NCI-H2196 (cell line): ENCODE data around the gene ZBTB25.
"Not testable (repeated sequence)": the region's sequence is repeated elsewhere in the genome, so short reads cannot be mapped to it uniquely, and the experiment has no call there.

Experiments used
- DNase-seq: peaks from one replicate; lab custom pipeline; 2025; ENCODE audit not compliant: unreplicated experiment; lab: John Stamatoyannopoulos, UW

Gene ZBTB25

DNA sequence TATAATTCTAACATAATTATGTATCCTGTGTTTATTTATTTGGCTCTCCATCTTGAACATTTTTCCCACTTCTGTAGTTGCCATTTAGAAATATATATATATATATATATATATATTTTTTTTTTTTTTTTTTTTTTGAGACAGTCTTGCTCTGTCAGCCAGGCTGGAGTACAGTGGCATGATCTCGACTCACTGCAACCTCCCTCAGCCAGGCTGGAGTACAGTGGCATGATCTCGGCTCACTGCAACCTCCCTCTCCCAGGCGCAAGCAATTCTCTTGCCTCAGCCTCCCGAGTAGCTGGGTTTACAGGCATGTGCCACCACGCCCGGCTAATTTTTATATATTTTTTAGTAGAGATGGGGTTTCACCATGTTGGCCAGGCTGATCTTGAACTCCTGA, 14.0 kb upstream of the ZBTB25 start:
- DNase-seq: not testable (repeated sequence)

DNA sequence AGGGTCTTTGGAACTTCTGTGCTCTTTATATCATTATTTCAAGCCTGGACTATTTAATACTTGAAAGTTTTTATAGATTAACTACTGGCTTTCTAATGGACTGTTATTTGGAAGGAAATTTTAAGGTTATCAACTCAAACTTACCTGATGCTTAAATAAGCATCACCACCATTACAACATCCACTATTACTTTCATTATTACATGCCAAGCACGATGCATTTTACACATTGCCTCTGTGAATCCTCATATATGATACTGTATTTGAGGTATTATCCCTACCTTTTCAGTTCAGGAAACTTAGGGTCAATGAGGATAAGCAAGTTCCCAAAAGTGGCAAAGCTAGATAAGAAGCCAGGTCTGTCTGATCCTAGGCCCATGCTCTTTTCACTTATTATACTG, 13.3 kb upstream of the ZBTB25 start:
- DNase-seq: no peak

DNA sequence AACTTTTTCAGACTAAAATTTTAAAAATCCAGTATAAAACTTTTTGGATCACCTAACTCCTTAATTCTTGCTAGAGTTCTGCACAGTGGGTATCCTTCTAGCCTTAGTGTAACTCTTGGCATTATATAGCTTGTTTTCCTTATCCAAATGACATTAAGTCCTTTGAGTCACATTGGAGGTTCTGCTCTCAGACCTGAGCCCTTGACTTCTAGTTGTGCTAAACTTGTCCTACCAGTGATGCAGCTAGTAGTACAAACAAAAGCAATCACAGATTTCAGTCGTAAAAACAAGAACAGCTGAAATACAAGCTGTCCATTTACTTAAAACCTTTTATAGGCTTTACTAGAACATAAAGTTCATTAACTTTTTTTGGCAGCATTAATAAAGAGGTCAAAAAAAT, 11.4 kb upstream of the ZBTB25 start:
- DNase-seq: no peak

DNA sequence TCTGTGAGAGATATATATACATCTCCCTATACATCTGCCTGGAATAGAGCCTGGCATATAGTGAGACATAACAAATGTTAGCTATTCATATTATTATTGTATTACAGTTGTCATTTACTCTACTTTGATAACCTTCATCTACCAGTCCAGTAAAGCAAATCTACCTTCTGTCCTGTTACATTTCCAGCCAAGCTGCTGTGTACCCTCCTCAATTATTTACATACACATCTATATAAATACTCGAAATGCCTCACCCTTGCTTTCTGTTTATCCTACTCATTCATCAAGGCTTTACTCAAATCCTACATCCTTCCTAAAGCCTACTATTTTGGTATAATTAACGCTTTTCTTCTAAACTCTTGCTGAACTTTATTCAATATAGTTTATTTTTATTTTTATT, 9.6 kb upstream of the ZBTB25 start:
- no peak for DNase-seq

DNA sequence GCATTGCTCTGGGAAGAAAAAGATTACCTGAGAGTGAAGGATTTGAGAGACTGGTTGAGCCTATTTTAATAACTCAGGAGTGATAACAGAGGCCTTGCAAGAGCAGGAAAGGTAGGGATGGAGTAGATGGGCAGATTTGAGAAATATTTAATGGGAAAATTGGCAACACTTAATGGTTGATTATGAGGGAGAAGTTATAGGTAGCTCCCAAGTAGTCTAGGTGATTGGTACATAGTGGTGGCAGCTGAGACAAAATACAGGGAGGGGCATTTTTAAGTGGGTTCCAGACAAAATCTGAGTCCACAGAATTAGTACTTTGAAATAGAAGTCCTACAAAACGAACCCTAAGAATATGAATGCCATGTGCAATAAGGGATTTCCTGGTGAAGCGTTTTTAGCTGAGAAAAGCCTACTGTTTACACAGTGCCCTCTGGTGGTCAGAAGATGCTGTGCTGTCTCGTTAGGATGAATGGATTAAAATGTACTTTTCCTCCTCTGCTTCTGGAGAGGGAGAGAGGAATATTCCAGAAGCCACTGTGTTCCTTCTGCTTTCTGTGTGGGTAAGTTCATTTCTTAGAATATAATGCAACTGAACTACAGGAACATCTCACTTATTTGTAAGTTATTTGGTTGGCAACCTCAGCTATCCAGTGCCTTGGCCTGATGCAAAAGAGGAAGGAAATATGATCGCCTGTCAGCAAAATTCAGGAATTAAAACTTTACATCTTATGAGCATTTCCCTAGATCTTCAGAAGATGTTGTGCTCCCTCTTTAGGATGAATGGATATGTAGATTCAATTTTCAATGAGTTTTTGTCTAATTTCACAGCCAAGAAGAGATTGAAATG, 7.4 kb upstream of the ZBTB25 start:
- peak; percentile 84 for DNase-seq

DNA sequence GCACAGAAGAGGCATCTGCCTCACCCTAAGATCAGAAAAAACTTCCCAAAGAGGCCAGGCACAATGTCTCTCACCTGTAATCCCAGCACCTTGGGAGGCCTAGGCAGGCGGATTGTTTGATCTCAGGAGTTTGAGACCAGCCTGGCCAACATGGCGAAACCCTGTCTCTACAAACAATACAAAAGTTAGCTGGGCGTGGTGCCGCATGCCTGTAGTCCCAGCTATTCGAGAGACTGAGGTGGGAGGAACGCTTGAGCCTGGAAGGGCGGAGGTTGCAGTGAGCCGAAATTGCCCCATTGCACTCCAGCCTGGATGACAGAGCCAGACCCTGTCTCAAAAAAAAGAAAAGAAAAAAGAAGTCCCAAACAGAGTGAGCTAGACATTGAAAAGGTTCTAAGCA, 5.4 kb upstream of the ZBTB25 start:
- DNase-seq: no peak

DNA sequence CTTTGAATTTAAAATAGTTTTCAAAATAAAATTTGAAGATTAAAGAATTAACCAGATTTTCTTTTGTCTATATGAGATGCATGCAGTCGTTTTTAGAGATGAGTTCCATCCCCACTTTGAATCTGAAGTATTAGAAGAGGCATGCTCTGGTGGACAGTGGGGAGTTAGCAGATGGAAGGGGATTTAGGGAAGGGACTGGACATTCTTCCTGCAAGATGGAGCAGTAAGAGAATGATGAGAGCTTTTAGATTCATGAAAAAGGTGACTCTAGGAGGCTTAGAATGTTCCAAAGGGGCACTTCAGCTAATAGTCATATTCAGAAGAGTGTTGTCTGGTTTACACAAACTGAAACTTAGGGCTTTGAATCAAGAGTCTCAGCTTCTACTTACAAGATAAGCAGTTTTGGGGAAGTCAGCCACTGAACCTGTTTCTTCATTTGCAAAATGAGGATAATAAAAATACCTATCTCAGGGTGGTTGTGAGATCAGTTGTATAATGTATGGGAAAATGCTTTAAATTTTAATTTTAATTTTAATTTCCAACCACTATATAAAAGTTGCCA, 4.7 kb upstream of the ZBTB25 start:
- no peak for DNase-seq

DNA sequence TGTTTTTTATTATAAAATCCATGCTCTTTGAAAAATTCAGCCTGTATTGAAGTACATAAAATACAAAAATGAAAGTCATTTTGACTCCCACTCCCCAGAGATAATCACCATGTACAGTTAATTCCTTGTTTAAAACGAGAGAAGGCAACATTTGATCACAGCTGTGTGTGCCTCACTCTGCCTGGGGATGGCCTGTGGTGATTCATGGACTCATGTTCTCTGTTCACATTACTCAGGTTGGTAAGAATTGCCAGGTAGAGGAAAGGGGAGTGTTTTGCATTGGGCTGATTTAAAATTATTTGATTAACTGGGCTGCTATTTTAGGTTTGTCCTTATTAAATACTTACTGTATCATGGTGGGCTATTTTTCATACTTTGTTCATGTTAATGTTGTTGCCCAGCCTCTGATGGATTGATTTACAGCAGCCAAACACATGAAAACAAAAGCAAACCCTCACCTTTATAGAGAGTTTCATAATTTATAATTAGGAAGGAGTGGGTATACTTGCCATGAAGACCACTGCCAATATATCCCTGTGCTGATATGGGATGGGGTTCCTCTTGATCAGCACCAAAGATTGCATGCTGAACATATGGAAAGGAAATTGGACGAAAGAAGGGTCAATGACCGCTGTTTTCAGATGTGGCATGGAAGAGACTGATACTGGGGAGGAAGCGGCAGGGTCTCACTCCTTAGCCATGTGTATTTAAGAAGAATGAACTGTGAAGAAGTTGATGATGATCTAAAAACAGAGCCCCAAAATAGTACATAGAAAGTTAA, 3.9 kb upstream of the ZBTB25 start:
- DNase-seq: no peak

DNA sequence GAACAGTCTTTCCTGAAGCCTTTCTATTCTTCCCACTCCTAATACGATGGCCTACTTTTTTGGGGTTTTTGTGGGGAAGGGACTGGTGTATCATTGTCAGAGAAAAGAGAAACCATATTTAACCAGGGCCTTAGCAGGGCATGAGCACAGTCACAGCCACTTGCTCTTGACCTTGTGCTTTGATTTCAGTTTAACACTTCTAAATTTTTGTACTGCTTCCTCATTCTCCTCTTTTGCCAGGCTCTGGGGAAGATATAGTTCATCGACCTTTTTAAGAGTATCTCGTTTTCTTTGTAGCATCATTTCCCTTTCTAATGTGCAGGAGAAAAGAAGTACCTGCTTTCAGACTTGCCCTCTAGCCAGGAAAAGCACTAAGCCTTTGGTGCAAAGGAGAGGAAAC, 3.1 kb upstream of the ZBTB25 start:
- DNase-seq: no peak

DNA sequence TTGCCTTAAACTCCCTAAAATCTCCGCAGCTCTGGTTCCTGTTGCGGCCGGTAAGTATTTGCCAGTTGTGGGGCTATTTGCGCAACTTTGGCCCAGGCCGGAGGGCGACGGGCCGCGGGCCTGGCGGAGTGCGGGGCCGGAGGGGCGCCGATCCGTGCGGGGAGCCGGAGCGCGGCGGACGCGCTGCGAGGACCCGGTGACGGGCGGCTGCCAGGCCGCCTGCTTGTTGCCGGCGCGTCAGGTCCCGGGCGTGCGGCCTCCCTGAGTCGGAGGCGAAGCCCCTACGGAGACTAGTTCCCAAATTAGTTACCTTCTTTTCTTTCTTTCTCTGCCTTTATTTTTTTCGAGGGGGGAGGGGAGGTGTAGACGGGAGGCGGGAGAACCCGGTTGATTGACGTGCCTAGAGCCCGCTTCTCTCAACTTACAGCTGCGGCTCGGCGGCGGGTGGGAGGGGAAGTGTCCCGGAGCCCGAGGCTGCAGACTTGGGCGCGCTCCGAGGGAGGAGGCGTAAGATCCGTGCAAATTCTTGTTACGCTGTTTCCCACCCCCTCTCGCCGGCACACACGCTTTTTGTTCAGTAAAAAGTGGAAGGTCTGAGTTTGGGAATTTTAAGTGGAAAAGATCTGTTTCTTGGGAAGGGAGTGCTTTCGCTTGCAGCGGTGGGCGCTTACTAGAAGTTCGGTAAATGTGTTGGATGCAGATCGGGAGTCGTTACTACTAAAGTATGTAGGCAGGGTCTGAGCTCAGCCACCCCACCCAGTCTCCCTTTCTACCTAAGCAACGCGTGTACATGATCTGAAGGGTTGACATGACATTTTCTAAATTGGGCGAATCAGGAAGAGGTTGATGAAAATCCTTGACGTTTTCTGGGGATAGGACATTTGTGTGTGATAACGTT, 1.5 kb upstream of the ZBTB25 start:
- peak; percentile 84 for DNase-seq

DNA sequence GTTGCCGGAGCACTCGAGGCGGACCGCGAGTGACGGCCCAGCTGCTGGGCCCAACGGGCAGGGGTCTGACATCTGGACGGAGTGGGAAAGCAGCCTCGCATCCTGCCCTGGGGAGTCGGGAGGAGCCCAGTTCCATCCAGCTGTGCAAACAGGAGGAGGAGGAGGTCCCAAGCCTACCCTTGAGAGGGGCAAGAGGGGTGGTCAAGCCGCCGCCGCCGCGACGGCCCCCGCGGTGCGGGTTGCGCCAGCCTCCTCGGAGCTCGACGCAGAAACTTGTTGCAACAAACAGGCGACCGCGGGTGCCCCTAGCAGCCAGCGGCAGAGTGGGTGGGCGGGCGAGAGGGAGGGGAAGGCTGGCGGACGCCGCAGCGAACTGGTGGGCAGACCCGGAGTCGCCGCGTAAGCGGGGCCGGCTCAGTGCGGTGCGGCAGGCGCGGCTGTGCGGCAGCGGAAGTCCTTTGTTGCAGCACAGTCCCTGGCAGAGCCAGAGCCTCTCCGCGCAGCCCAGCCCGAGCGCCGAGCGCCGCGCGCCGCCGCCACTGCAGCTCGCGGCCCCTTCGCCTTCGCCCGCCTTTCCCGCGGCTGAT, 765 bp upstream of the ZBTB25 start, which contains the start of gene ZBTB1:
Gene ZBTB1 (plus strand): TSS at position 461 of the 587 bp plus-strand sequence. CDS start 16,735 bp downstream, outside the sequence.
- peak; percentile 86 for DNase-seq

DNA sequence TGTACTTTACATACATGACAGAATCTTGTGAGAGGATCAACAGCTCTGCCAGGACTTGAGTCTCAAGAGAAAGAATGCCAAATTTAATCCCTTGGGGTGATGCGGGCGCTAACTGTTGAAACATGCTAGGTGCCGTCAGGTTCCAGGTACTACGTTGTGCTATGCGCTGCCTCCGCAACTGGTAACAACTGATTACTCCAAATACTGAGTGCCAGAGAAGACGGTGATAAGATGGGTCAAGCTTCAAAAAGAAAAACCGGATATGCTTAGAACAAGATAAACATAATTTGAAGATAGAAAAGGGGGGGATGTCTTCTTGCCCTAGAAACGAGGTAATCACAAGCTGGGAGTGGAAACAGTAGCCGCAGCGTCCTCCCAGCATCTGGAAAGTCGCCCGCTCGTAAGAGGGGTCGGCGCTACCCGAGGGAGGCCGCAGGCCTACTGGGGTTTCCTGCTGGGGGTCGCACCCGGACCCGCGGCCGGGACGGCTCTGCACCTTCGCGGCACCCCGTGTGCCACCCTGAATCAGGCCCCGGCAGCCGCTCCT, 678 bp downstream of the ZBTB25 start:
- DNase-seq: peak; percentile 39

DNA sequence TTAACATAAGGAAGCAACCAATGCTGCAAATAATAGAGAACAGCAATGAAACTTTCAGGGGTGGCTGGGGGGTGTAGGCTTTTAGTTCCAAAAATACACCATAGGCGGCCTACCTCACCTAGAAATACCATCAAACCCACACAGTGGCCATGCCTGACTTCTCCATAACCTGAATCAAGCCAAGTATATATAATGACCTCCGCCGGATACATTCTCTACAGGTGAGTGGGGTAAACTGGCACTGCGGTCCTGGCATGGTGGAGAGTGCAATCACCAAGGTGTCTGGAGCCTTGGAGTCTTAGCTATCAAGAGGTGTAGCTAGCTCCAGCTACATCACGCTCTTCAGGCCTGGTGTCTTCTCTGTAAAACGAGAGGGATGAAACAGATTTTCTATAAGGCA, 1.2 kb downstream of the ZBTB25 start:
- peak; percentile 29 for DNase-seq

DNA sequence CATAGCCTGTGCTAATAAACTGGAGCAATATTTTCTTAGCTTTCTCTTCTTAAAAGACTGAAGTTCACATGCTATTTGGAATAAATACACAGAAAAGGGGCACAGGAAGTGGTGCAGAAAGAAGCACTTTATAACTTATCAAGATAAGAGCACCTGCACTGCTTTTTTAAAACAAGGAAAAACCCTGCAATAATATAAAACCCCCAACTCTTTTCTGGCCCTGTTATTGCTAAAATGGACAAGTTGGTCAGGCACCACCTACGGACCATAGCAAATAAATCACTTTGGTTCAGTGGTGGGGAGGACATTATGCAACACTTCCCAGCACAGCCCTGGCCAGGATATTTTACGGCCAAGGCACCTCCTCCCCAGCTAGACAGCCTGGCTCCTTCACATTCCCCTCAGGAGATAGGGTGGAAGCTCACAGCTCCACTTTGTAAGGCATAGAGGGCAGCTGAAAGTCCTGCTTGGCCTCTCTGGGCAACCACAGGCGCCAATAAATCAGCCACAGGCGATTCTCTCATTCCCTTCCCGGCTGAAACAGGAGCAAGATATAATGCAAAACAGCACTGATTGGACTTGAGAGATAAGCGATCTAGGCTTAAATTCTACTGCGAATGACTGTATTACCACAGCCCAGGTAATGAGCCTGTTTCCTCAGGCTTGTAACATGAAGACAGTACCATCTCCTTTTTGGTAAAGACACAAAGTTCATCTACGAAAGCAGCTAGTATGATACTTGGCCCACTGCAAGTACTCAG, 2.0 kb downstream of the ZBTB25 start:
- peak; percentile 70 for DNase-seq

DNA sequence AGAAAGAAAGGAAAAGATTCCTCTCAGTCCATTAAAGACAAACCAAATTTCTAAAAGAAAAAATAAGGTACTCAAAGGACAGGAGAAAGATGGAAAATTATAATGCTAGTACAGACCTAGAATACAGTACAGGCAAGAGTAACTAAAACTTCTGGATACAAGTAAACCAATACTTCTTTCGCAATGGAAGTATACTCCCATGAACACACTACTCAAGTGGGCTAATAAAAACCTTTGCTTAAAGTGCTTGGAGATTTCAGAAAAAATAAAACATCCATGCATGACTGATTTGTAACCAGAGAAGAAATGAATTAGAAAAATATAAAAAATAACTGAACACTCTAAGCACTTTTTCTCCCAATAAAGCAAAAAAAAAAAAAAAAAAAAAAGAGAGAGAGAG, 3.5 kb downstream of the ZBTB25 start:
- no peak for DNase-seq

DNA sequence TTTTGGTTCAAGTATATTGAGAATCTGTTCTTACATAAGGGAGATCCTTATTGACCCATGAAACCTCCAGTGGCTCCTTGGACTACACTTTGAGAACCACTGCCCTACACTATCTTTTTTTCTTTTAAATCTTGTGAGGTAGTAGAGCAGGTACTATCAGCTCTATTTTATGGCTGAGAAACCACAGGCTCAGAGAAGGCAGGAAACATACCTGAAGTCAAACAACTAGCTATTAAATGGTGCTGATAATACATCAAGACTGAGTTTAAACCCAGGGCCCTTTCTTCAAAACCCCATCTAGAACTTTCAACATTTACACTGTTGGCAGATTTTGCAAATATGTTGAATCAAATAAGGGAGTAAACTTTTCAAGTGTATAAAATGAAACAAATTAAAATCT, 6.9 kb downstream of the ZBTB25 start:
- no peak for DNase-seq

DNA sequence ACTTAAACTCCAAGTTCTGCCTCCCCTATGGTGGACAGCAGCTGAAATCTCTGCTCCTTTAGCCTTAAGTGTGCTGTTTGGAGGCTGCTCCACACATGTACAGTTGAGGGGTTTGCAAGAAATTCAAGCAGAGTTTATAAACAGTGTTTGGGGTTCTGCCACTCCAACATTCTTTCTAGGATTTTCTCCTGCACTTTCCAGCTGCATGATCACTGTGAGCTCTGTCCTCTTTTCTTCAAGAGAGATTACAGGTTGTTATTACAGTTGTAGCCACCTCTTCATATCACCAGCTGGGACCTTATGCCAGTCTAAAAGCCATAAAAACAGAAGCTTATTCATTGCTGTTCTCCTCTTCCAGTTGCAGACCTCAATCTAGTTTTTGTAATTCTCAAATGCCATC, 8.4 kb downstream of the ZBTB25 start:
- DNase-seq: no peak

DNA sequence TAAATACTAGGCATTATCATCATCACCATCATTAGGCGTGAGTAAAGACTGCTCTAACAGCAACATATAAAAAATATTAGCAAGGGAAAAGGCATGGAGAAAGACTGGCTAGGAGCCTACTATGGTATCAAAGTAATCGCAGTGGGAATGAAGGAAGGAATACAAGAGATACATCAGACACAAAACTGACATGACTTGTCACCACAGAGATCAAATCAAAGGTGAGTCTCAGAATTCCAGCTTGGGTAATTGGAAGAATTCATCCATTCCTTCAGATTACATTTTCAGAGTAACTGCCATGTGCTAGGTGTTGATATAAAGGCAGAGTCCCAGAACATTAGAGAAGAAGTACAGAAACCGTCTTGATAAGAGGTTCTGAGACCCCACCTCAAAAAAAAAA, 10.2 kb downstream of the ZBTB25 start:
- no peak for DNase-seq

DNA sequence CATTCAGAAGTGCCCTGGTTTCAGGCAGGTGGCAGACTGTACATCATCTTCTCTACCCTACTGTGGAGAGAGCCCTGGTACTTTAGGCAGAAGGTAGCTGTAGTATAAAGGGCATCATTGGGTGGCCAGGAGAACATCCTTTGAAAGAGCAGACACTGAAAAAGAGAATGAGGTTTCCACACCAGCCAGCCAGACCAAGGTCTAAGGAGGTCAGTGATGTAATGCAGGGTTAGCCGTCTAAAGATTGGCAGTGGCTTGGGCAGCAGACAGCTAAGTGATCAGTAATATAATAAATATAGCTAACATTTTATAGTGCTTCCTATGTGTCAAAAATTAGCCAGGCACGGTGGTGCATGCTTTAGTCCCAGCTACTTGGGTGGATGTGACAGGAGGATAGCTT, 12.0 kb downstream of the ZBTB25 start:
- no peak for DNase-seq
